GM12892 (cell line): ENCODE measurements around the gene ADAMTS16.

Source experiments
- POLR2A ChIP-seq: IDR thresholded peaks from 2 replicates; pipeline ENCODE4 v1.6.1; 2011; ENCODE audit warnings: low read depth, low read length, control low read depth
- POLR2AphosphoS5 ChIP-seq: IDR thresholded peaks from 2 replicates; pipeline ENCODE4 v1.6.1; 2011; ENCODE audit warnings: low read depth, low read length, control low read depth
- TAF1 ChIP-seq: IDR thresholded peaks from 2 replicates; pipeline ENCODE4 v1.6.1; 2011; ENCODE audit warnings: low read depth, mild to moderate bottlenecking, control low read depth, low read length, borderline replicate concordance

DNA sequence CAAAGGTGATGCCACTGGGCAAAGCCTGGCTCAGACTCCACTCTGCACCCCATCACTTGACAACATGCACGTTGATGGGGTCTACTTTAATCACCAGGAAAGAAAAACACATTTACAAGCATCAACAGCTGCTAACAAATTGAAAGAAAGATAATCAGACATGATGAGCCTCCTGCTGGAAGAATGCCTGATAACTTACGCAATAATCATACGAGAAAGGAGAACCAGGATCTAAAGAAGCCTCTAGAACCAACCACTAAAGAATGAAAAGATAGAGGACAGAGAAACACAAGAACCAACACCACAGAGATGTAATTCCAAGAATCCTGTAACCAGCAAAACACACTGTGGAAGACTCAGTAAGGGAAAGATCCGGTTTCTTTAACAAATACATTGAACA, 162.1 kb downstream of the ADAMTS16 start:
- TF ChIP-seq POLR2A (no peak), POLR2AphosphoS5 (no peak), TAF1 (no peak)
